Inflammatory macrophage treated with lipopolysaccharide for 4 hours (primary cell): Measurements from ENCODE around the gene RNF220.
"Not testable (repeated sequence)": the region's sequence is repeated elsewhere in the genome, so short reads cannot be mapped to it uniquely, and the experiment has no call there.

ENCODE experiments used
- DNase-seq: peaks from one replicate; pipeline ENCODE4 v3.0.0-alpha.2; 2020

RNF220 gene

GRCh38 chr1:44684525-44684924, 279.5 kb downstream of the RNF220 start:
- peak; percentile 39 for DNase-seq

DNA sequence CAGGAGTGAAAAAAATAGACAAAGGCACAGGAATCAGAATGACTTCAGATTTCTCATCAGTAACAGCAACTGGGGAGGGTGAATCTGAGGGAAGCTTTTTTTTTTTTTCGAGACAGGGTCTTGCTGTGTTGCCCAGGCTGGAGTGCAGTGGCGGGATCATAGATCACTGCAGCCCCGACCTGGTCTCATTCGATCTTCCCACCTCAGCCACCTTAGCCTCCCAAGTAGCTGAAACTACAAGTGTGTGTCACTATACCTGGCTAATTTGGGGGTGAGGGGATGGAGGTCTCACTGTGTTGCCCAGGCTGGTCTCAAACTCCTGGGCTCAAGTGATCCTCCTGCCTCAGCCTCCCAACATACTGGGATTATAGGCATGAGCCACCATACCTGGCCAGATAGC, 280.2 kb downstream of the RNF220 start:
- no peak for DNase-seq

DNA sequence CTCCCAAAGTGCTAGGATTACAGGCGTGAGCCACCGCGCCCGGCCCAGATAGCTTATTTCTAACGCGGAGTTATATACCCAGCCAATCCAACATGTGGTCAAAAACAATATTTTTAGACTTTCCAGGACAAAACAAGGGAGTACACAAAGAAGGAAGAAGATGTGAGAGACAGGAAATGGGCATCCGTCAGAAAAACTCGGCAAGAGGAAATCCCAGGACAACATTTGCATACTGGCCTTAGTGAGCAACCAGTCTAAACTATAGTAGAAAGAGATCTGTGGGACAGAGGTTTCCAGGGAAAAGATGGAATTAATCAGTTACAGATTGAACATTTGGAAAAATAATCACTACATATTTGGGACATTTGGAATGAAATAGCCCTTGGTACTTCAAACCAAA, 280.8 kb downstream of the RNF220 start:
- DNase-seq, result peak; percentile 58

GRCh38 chr1:44688760-44689446, 283.8 kb downstream of the RNF220 start:
- DNase-seq, result no peak

DNA sequence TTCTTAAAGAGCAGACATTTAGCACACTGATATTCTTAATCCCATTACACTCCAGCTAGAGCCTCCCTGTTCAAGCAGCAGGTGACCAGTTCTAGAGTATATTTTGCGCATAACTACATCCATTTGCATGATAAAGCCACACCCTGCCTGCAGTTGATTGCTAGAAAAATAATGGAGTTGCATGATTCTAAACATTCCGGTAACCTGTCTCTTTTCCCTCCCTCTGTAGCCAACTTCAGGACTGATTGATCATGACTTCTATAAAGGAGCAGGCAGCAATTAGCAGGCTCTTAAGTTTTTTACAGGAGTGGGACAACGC, 284.4 kb downstream of the RNF220 start:
- no peak for DNase-seq

GRCh38 chr1:44693159-44693558, 288.1 kb downstream of the RNF220 start:
- peak; percentile 41 for DNase-seq

- DNase-seq, result peak; percentile 54
These were observed 288.8 kb downstream of the RNF220 start for GRCh38 chr1:44693900-44694299.

DNA sequence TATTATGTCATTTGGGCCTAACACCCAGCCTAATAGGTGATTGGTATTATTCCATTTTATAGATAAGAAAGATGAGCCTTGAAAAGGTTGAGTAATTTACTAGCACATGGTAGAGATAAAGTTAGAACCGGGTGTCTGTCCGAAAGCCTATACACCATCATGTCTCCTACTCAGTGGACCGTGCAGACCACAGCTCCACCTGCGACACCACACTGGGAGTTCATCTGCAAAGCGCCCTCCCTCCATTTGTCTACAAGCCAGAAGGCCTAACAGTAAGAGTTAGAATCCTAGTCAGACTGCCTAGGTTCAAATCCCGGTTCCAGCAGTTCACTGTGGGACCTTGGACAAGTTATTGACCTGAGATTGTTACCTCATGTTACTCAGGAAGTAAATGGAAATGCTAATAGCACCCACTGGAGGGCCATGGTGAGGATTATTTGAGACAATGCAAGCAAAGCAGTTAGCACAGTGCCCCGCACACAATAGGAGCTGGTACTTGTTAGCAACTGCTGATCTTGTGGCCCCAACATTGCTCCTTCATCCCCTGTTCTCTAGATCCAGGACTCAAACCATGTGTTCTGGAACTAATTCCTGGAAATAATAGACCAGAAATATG, 289.9 kb downstream of the RNF220 start:
- no peak for DNase-seq

DNA sequence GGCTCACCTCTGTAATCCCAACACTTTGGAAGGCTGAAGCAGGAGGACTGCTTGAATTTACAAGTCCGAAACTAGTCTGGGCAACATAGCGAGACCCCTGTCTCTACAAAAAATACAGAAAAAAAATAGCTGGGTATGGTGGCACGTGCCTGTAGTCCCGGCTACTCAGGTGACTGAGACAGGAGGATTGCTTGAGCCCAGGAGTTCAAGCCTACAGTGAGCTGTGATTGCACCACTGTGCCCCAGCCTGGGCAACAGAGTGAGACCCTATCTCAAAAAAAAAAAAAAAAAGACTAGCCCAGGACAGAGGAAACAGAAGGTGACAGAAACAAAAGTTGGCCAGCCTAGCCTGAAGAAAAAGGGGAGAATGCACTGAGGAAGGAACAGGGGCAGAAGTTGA, 290.6 kb downstream of the RNF220 start:
- DNase-seq, result no peak

- DNase-seq, result no peak
These were observed 291.0 kb downstream of the RNF220 start for GRCh38 chr1:44696101-44696500.

DNA sequence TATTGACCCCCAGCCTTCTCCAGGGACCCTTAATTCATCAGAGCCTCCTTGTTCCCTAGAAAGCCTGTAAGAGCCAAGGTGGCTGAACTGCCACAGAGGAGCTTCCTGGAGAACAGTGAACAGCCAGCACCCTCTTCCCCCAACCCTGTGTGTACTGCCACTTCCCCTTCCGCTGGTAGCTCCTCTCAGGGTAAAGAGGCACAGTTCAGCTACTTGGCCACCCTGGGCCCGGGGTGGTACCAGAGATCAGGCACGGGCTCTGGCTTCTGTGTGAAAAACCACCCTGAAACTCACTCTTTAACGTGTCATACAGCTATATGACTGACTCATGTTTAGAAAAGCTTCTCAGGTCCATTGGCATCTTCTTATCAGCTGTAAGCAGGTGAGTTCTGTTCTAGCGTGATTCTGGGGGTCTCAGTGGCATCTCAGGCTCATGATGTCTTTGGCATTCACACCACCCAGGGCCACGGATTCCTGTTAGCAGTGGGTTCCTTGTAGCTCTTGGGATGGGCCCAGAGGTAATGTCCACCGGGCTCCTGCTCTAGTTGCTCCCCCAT, 291.8 kb downstream of the RNF220 start:
- DNase-seq, result peak; percentile 57

DNA sequence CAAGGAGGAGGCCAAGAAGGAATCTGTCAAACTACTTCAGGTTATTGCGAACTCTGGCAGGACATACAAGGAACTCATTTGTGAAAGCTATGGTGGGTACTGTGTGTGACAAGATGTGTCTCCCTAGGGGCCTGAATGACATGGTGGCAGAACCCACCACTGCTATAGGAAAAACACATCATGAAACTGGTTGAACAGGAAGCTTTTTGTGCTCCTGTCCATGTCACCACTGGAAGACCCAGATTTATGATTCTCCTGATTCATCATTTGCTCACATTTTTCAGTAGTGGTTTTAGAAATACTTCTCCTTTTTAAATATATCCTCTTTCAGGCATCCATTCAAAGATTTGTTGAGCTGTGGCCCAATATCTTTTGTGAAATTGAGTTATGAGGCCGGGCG, 293.1 kb downstream of the RNF220 start:
- DNase-seq, result peak; percentile 75

DNA sequence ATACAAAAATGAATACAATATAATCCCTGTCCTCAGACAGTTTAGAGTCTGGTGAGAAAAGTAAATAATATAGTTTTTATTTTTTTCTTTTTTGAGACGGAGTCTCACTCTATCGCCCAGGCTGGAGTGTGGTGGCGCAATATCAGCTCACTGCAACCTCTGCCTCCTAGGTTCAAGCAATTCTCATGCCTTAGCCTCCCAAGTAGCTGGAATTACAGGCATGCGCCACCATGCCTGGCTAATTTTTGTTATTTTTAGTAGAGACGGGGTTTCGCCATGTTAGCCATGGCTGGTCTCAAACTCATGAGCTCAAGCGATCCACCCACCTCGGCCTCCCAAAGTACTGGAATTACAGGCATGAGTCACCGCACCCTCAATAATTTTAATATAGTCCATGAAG, 294.3 kb downstream of the RNF220 start:
- DNase-seq, result not testable (repeated sequence)

DNA sequence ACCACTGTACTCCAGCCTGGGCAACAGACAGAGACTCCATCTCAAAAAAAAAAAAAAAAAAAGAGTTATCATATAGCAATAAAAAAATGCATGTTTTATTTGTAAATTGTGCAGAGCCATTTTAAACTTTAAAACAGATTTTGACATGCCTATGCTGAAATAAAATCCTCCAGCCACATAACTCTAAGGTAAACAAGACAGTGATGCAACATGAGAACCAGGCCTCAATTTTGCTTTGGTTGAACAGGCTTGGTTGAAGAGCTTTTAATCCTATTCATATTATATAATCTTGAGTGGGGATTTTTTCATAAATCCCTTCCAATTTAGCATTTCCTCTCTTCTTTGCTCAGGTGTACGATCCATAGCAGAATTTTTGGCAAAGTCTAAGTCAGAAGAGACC, 295.5 kb downstream of the RNF220 start:
- no peak for DNase-seq

DNA sequence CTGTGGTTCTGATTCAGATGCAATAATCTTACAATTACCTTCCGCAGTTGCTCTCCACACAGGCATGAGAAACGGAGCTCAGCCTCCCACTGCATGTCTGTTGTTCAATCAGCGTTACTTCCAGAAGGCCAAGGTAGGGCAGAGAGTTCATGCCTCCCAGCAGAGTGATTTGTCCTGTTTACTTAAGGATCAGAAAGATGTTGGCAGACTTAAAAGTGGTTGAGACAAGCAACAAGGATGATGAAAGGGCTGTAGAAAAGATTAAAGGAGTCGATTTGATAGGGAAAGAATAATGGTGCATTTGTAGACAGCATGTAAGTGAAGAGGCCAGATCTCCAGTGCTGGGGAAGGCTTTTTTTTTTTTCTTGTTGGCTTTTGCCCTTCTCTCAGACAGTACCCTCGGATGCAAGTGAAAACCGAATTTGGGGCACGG, 296.1 kb downstream of the RNF220 start:
- no peak for DNase-seq
